NOMO-1 treated with DMSO at 0.1 percent for 48 hours (cell line): ENCODE data around the gene PLA2G5.
A peak's percentile ranks its signal among the peaks of the same experiment; 100 is the strongest.
"Not testable (repeated sequence)": the region's sequence is repeated elsewhere in the genome, so short reads cannot be mapped to it uniquely, and the experiment has no call there.

Source experiments
- DNase-seq: peaks from one replicate; lab custom pipeline; 2025; ENCODE audit not compliant: unreplicated experiment; lab: John Stamatoyannopoulos, UW

The PLA2G5 gene

DNA sequence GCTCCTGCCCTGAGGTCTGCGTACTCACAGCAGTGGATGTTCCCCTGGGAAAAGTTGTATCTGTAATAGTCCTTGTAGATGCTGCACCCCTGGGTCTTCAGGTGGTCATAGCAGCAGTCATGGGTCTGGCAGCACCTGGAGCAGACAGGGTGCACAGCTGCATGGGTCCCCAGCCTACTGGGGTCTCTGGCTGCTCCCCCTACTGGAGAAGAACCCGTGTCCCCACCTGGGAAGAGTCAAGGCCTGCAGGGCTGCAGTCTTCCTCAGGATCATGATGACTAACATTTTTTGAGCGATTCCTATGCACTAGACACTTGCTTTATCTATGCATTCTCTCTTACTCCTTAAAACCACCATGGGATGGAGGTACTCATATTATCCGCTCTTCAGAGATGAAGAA is 45.5 kb downstream of the PLA2G5 start:
- DNase-seq: no peak

DNA sequence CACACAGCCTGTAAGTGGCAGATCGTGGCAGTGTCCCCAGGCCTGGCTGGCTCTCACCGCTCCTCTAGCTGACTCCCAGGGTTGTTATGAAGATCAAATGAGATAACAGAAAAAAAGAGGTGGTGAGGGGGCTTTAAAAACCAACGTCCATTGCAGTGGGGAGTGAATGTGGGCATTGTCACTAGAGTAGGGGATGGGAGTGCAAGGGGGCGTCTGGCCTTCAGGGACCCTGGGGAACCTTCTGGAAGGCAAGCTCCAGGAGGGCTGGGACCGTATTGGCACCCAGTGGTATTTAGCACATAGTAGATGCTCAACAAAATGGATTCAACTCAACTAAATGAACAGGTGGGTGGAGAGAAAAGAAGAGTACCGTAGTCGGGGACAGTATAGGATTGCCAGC is 45.9 kb downstream of the PLA2G5 start:
- DNase-seq: no peak

DNA sequence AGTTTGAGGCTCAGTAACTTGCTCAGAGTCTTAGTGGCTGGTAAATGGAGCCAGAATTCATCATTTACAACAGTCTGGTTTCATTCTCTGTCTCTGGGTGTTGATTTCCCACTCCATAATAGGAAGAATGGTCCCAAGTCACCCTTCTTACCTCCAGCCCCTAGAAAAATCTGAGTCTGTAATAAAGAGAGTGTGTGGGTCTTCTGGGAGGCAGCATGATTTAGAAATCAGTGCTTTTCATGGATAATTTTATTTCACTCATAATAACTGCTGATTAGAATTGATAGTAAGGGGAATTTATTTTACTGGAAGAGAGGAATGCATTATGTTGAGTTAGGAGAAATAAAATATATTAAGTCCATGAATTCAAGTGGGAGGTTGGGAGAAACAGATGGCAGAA is 47.2 kb downstream of the PLA2G5 start:
- no peak for DNase-seq

DNA sequence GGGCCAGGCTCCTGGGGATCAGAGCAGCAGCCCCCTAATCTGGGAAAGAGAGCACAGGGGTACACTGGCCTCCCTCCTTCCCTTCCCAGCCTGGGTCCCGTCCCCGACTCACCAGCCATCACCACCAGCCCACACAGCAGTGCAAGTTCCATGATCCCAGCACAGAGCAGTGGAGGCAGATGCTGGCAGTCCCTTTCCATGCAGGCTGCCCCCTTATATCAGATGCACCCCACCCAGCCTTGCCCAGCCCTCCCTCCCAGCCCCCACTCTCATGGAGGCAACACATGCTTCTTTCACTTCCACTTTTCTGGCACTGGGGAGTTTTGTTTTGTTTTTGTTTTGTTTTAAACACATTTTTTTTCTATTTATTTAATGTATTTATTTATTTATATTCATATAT is 49.4 kb downstream of the PLA2G5 start, which contains the start of gene PLA2G2D:
TSS of gene PLA2G2D (minus strand) at position 190 of the 400 bp plus-strand sequence. CDS start at position 152, 38 bp downstream.
- DNase-seq: peak; percentile 11

DNA sequence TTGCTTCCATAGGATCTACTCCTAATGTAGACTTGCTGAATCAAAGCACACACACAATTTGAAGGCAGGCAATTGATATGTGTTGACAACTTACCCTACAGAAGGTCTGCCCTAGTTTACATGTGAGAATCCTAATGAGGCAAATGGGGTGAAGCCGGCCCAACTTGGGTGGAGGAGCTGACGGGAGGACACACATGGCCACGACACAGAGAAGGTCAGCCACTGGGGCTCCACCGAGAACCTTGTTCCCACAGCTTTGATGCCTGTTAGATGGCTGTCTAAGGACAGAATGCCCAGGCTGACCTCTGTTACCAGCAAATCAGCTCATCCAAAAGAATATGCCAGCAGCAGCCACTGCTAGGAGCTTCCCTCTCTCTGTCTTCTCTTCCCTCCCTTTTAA is 50.8 kb downstream of the PLA2G5 start:
- DNase-seq: no peak

DNA sequence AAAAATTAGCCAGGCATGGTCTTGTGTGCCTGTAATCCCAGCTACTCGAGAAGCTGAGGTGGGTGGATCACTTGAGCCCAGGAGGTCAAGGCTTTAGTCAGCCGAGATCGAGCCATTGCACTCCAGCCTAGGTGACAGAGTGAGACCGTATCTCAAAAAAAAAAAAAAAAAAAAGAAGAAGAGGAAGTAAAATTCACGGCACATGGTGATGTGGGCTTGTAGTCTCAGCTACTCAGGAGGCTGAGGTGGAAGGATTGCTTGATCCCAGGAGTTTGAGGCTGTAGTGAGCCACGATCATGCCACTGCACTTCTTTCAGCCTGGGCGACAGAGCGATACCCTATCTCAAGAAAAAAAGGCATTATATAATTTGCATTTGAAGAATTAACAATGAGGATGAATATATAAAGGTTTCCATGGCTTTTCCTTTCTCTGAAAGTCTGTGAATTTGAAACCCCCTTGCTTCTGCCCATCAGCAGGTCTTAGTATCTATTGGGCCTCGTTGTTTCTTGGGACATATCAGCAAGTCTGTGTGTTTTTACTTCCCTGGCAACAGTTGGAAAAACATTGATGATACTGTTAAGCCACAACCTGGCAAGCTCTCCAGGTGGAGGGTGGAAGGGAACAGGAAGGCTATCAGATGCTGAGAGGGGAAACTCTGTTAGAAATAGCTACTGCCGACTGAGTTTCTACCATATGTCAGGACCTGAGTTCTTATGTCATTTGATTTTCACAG is 53.9 kb downstream of the PLA2G5 start:
- peak; percentile 7 for DNase-seq

DNA sequence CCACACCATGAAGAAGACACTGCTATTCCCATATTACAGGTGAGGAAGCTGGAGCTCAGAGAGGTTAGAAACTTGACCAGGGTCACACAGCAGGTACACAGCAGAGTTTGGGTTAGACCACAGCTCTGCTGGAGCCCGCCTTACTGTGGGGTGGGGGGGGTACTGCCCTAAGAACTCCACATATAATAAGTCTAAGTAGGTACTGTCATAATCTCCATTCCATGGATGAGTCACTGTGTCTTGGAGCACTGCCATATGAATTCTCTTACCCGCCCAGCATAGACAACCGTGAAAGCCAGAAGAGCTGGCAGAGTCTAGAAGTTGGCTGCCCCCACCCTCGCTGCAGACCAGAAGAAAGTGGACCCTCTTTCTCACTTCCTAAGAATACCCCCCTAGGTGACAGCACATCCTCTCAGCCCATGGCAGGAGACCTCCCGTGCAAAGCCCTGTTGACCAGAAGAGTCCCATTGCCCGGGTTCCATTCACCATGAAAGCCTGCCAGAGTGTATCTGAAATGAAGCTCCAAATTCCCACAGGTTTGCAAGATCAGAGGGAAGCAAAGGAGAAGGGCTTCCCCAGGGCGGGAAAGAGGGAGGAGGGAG is 54.6 kb downstream of the PLA2G5 start:
- no peak for DNase-seq

DNA sequence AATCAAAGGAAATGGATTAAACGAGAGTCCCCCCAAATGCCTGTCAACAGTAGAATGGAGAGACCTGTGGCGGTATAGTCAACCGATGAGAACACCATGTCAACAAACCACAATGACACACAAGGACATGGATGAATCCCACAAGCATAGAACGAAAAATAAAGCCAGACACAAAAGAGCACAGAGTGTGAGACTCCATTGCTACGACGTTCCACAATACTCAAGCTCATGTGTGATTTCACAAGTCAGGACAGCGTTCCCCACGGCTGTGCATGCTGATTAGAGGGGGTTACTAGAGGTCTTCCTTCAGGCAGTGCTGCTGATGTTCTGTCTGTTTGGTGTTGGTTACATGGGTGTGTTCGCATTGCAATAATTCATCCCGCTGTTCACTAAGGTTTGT is 55.1 kb downstream of the PLA2G5 start:
- no peak for DNase-seq

DNA sequence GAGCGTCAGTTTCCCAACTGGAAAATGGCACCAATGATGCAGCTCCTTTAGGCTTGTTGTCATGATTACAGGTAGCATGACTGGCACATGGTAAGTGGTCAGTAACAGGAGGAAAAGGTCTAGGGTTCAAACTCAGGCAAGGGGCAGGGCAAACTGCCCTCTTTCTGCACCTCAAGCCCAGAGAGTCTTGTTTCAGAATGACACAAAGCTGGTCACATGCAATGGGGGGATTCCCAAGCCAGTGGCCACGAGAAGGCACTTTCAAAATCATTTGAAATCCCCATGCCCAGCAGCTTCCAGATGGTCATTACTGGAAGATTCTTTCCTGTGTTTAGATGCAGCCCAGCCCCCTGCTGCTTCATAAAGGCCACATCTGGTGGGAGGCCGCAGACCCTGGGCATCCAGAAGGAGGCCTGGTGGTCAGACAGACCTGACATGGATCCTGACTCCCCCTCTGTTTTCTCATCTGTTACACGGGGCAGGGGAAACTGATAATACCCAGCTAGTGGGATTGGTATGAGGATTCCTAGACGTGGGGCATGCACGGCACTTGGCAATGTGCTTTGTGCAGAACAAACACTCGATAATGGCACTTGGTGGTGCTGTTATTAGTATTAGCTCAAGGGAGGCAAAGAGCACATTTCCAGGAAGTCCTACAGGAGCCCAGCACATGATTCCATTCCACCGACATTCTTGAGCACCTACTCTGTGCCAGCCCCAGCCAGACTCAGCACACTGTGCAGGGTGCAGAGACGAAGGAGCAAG is 56.2 kb downstream of the PLA2G5 start:
- no peak for DNase-seq

DNA sequence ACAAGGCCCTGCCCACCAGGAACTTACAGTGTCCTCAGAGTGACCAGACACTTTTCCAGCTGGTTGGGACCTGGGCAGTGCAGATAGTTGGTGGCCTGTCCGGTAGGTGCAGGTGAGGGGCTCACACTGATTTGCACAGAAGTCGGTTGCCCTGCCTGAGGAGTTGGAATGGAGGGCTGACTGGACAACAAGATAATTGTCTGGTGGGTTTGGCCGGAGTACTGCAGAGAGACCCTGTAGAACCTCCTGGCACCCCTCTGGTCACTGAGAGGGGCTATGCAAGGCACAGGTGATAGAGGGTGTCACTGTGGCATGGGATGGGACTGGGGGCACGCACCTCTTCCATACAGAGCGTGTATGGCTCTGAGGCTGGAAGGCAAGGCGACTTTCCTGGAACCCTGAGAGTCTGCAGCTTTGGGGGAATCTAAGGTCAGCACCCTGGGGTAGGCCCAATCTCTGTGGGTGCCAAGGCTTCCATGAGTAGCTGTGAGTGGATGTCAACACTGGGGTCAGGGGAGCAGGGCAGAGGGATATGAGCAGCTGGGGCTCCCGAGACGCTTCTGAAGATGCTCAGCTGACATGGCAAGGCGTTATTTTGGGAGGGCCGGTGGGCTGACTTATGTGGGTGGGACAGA is 56.9 kb downstream of the PLA2G5 start:
- no peak for DNase-seq

DNA sequence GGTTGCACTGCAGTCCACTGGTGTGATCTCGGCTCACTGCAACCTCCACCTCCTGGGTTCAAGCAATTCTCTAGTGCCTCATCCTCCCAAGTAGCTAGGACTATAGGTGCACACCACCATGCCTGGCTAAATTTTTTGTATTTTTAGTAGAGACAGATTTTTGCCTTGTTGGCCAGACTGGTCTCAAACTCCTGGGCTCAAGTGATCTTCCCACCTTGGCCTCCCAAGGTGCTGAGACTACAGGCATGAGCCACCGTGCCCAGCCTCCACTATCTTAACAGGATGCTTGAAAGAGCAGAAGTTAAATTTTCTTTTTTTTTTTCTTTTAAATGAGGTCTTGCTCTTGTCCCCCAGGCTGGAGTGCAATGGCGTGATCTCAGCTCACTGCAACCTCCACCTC is 60.5 kb downstream of the PLA2G5 start:
- not testable (repeated sequence) for DNase-seq

DNA sequence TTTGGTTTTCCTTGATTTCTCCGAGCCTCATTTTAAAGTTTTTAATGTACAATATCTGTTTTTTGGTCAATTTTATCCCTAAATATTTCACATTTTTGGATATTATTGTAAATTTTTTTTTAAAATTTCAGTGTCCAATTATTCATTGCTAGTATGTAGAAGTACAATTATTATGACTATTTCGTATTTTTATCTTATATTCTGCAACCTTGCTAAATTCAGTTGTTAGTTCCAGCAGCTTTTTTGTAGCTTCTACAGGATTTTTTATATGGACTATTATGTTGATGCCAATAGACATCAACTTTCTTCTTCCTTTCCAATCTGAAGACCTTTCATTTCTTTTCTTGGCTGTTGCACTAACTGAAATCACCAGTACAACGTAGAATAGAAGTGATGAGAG is 65.0 kb downstream of the PLA2G5 start:
- DNase-seq: no peak

DNA sequence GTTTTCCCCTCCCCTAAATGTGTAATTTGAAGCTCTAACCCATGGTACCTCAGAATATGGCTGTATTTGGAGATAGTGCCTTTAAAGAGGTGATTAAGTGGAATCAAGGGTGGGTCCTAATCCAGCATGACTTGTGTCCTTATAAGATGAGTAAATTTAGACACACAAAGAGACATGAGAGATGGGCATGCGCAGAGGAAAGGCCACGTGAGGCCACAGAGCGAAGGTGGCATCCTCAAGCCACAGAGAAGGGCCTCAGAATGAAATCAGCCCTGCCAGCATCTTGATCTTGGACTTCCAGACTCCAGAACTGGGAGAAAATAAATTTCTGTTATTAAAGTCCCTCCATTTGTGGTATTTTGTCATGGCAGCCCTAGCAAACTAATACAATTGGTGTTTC is 66.3 kb downstream of the PLA2G5 start:
- no peak for DNase-seq

DNA sequence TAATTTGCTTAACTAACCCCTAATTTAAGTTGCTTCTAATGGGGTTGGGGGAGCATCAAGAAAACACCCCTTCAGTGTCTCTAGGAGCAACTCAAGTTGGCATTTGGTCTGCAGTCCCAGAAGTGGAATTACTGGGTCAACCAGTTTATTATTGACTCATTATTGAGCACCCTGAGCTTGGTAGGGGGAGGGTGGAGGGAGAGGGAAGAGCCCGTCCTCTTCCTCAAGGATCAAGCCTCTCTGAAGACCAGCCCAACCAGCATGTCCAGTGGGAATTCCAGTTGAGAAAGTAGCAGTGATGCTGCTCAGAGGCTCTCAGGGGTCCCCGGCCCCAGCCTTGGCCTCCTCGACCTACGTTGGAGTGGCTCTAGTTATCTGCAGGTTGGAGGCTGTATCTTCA is 67.1 kb downstream of the PLA2G5 start:
- DNase-seq: no peak

DNA sequence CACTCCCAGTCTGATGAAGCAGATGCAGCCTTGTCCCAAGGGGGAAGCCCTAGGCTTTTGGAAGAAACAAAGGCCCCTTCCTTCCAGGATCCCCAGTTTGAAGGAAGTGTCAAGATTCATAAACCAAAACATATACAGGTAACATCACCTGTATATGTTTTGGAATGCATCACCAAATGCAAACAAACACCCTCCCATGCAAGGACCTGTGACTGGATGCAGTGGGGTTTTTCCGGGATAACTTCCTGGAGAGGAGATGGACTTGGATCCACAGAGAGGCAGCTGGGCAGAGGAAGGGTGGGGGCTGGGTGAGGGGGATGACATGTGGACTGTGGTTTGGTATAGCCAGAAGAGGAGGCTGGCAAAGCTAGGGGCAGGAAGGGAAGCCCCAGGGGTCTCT is 67.6 kb downstream of the PLA2G5 start:
- DNase-seq: no peak

DNA sequence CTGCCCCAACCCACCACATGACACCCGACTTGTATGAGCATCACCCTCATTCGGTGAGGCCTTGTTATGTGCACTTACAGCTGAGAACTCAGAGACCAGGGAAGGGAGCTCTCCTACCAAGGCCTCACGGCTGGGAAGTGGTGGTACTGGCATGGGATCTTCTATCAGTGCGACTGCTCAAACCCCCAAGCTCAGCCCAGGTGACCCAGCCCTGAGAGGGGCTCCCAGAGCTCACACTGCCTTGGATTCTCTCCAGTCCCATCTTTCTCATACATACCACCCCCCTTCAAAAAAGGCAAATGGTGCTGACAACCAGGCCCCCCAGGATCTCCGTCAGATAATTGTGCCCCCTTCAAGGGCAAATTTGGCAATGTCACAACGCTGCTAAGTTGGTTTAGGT is 68.4 kb downstream of the PLA2G5 start:
- DNase-seq: no peak

DNA sequence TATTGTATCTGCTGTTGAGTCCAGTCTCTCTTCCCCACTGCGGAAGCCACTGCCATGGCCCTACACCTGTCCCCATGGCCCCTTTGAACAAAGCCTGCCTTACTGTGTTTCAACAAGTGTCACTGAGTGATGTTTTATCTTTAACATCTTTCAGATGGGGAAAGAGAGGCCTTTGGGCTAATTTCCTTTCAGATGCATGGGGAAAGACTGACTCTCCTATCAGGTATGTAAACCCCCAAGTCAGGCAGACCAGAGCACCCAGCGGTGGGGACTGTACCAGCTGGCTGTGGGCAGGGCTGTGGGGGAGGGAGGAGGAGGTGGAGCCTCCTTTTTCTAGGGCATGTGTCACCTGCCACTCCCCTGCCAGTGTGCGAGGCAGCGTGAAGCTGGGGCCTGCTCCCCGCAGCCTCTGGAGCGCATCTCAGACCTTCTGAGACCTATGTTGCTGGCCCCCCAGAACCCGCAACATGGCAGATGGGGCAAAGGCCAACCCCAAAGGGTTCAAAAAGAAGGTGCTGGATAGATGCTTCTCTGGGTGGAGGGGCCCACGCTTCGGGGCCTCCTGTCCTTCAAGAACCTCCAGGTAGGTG is 69.1 kb downstream of the PLA2G5 start, which contains the start of gene PLA2G2F:
TSS of gene PLA2G2F (plus strand) at position 363 of the 590 bp plus-strand sequence. CDS start at position 468, 105 bp downstream.
- DNase-seq: no peak

DNA sequence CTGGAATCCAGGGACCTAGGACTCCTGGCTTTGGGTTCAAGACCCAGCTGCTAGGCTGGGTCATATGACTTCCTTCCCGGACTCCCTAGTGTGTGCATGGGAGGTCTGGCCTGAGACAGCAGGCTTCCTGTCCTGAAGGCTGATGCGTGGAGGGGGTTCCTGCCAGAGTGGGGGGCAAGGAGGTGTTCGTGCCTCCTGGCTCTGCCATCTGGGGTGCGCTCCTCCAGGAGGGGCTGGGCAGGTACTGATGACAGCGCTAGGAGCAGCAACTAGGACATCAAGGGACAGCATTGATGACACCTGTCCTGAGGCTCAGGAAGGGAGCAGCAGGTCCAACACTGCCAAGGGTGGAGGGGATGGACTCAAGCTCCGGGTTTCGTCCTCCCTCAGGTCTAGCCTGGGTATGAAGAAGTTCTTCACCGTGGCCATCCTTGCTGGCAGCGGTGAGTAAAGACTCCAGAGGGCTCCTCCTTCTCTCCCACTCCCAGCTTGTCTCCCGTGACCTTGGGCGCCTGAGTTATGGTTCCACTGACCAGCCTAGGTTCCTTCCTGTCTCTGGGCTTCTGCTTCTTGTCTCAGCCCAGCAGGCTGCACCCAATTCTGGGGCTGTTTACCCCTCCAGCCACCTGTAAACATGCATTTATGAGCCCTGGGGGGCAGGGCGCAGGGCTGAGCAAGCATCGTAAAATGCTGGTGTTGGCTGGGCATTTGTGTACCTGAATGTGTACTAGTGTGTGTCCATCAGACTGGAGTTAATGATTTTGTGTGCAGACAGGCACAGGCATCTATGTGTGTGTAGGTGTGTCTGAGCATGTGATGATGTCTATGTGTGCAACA is 70.0 kb downstream of the PLA2G5 start:
- DNase-seq: no peak

DNA sequence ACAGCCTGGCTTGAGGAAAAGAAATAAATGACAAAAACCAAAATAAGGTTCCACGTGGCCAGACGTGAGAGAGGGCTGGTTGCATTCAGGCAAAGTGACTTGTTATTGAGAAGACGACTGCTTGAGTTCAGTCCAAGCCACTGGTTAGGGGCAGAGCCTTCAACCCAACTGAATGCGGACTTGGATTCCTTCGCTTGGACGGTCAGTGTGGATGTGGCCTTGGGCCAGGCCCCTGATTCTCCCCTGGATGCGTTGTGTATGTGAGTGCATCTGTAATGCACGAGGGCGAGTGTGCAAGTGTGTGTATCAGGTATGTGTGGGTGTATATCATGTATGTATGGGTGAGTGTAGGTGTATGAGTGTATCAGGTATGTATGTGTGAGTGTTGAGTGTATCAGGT is 71.0 kb downstream of the PLA2G5 start:
- no peak for DNase-seq

DNA sequence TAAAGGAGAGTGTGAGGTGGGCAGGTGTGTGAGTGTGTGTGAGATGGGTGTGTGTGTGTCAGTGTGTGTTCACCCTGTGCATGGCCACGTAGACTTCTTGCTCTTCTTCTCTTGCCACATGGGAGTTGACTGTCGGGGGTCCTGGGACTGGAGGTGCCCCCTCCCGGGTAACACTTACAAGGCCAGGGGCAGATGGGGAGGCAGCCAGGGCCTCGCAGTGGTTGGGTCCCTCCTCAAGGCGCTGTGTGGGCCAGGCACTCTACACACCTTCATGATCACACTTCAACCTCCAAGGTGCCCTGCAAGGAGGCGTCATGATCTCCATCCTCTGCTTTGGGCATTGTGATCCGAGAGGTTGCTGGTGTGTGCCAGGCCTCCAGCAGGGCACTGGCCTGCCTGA is 71.5 kb downstream of the PLA2G5 start:
- no peak for DNase-seq
